DND-41 (cell line): ENCODE measurements around the gene VAC14.

Source experiments
- ATAC-seq: fragments of 200-7000 bp; cut with Tn5 transposase; 3 replicates; pipeline ENCODE4 v1.9.1; 2021; ENCODE audit warnings: low read depth; ENCODE audit not compliant: insufficient read depth
- DNase-seq: peaks from one replicate; pipeline ENCODE4 v3.0.0-alpha.2; 2020
- H2AFZ ChIP-seq: 2 replicates; pipeline ENCODE4 v1.6.0; 2012; ENCODE audit warnings: low read depth, low read length
- H3K27ac ChIP-seq: 2 replicates; pipeline ENCODE4 v1.5.1; 2012; ENCODE audit warnings: low read length, inconsistent platforms
- H3K27me3 ChIP-seq: fragments of 200-600 bp; sonication (generic); 2 replicates; pipeline ENCODE4 v1.6.0; 2012; ENCODE audit warnings: low read length, mild to moderate bottlenecking, inconsistent platforms; ENCODE audit not compliant: insufficient read depth, poor library complexity
- H3K36me3 ChIP-seq: 2 replicates; pipeline ENCODE4 v1.5.1; 2012; ENCODE audit warnings: low read length, inconsistent platforms; ENCODE audit not compliant: insufficient read depth
- H3K4me1 ChIP-seq: 2 replicates; pipeline ENCODE4 v1.5.1; 2012; ENCODE audit warnings: mild to moderate bottlenecking, low read length; ENCODE audit not compliant: insufficient read depth
- H3K4me2 ChIP-seq: 2 replicates; pipeline ENCODE4 v1.6.0; 2012; ENCODE audit warnings: mild to moderate bottlenecking, moderate library complexity, low read length, inconsistent platforms; ENCODE audit not compliant: insufficient read depth
- H3K4me3 ChIP-seq, 2 experiments: fragments of 200-600 bp in 1 of 2; shearing (Covaris generic) in 1 of 2; 2 replicates each; pipeline ENCODE4 v1.5.1; 2012 to 2016; ENCODE audit warnings: inconsistent platforms in 2 of 2, low read length in 2 of 2, mild to moderate bottlenecking in 2 of 2, low read depth in 1 of 2, moderate library complexity in 1 of 2
- H3K79me2 ChIP-seq: 2 replicates; pipeline ENCODE4 v1.6.0; 2012; ENCODE audit warnings: low read length, inconsistent platforms; ENCODE audit not compliant: insufficient read depth
- H3K9ac ChIP-seq: 2 replicates; pipeline ENCODE4 v1.6.0; 2012; ENCODE audit warnings: low read depth, mild to moderate bottlenecking, inconsistent platforms, low read length, moderate library complexity
- H3K9me3 ChIP-seq: 2 replicates; pipeline ENCODE4 v1.5.1; 2012; ENCODE audit warnings: low read length, moderate library complexity, mild to moderate bottlenecking, inconsistent platforms; ENCODE audit not compliant: insufficient read depth, severe bottlenecking
- H4K20me1 ChIP-seq: 2 replicates; pipeline ENCODE4 v1.6.0; 2012; ENCODE audit warnings: low read length; ENCODE audit not compliant: insufficient read depth
- CTCF ChIP-seq: IDR thresholded peaks from 2 replicates; pipeline ENCODE4 v1.5.1; 2012; ENCODE audit warnings: borderline replicate concordance, low read length, moderate library complexity, mild to moderate bottlenecking; ENCODE audit not compliant: poor library complexity, severe bottlenecking; ENCODE audit errors: extremely low read depth
- EZH2 ChIP-seq: IDR thresholded peaks from 3 replicates; pipeline ENCODE4 v1.6.1; 2012; ENCODE audit warnings: borderline replicate concordance, low read depth, mild to moderate bottlenecking, moderate library complexity, low read length, inconsistent platforms; ENCODE audit not compliant: severe bottlenecking

VAC14 gene

GRCh38 chr16:70753228-70753627 is 47.7 kb downstream of the VAC14 start:
- no peak overlapping the region for H2AFZ ChIP-seq
- H3K36me3 ChIP-seq, result peaks cover 16% of the 10 kb centered on the region
- H3K4me2 ChIP-seq, result no peak overlapping the region
- no peaks in the 10 kb centered on the region for H3K27me3 ChIP-seq
- H3K9me3 ChIP-seq, result no peaks in the 10 kb centered on the region
- no peak for ATAC-seq
- H4K20me1 ChIP-seq, result peaks cover 8% of the 10 kb centered on the region
- no peaks in the 10 kb centered on the region for H3K4me1 ChIP-seq
- no peak for DNase-seq
- no peak for TF ChIP-seq EZH2
- TF ChIP-seq CTCF, result no peak
- no peak overlapping the region for H3K27ac ChIP-seq
- no peak overlapping the region for H3K4me3 ChIP-seq
- H3K79me2 ChIP-seq, result no peaks in the 10 kb centered on the region
- H3K9ac ChIP-seq, result no peak overlapping the region

- peaks cover 8% of the 10 kb centered on the region for H4K20me1 ChIP-seq
- no peak for DNase-seq
- no peaks in the 10 kb centered on the region for H3K4me1 ChIP-seq
Measured at GRCh38 chr16:70752426-70752825, 48.5 kb downstream of the VAC14 start.

GRCh38 chr16:70751593-70751992 is 49.4 kb downstream of the VAC14 start:
- Histone ChIP-seq H3K9ac (no peak overlapping the region), H3K27ac (no peak overlapping the region), H3K9me3 (no peaks in the 10 kb centered on the region), H3K79me2 (no peaks in the 10 kb centered on the region), H3K4me2 (no peak overlapping the region), H3K36me3 (peaks cover 15% of the 10 kb centered on the region), H4K20me1 (peaks cover 8% of the 10 kb centered on the region), H2AFZ (no peak overlapping the region), H3K4me3 (no peak overlapping the region), H3K27me3 (no peaks in the 10 kb centered on the region), H3K4me1 (no peaks in the 10 kb centered on the region)
- DNase-seq (no peak), ATAC-seq (no peak)
- TF ChIP-seq EZH2 (no peak), CTCF (no peak)

More at GRCh38 chr16:70752426-70752825, 48.5 kb downstream of the VAC14 start:
- TF ChIP-seq EZH2, result no peak
- TF ChIP-seq CTCF, result no peak
- H3K79me2 ChIP-seq, result no peaks in the 10 kb centered on the region
- H3K27me3 ChIP-seq, result no peaks in the 10 kb centered on the region
- H3K36me3 ChIP-seq, result peaks cover 18% of the 10 kb centered on the region
- no peaks in the 10 kb centered on the region for H3K9me3 ChIP-seq
- H2AFZ ChIP-seq, result no peak overlapping the region
- ATAC-seq, result no peak
- H3K9ac ChIP-seq, result no peak overlapping the region
- no peak overlapping the region for H3K4me3 ChIP-seq
- H3K4me2 ChIP-seq, result no peak overlapping the region
- no peak overlapping the region for H3K27ac ChIP-seq
